HEK293 (cell line): Measurements from ENCODE around the gene HOXA6.

Experiments
- KLF16 ChIP-seq: fragments of 450-650 bp; formaldehyde crosslinking; IDR thresholded peaks from 2 replicates; pipeline ENCODE4 v1.5.1; 2017; ENCODE audit warnings: missing biosample characterization, missing genetic modification characterization
- PBX3 ChIP-seq: sonication (generic); formaldehyde crosslinking; IDR thresholded peaks from 2 replicates; pipeline ENCODE4 v1.8.1; 2022; ENCODE audit warnings: mild to moderate bottlenecking, moderate library complexity, missing genetic modification reagents
- ZNF280D ChIP-seq: fragments of 450-650 bp; formaldehyde crosslinking; IDR thresholded peaks from 2 replicates; pipeline ENCODE4 v1.5.1; 2016; ENCODE audit warnings: missing biosample characterization, missing genetic modification characterization
- ZNF324 ChIP-seq: fragments of 450-650 bp; formaldehyde crosslinking; IDR thresholded peaks from 2 replicates; pipeline ENCODE4 v1.5.1; 2016; ENCODE audit warnings: missing biosample characterization, missing genetic modification characterization
- ZNF645 ChIP-seq: fragments of 450-650 bp; formaldehyde crosslinking; IDR thresholded peaks from 2 replicates; pipeline ENCODE4; 2016; ENCODE audit warnings: missing biosample characterization, missing genetic modification characterization
- ZXDB ChIP-seq: fragments of 450-650 bp; formaldehyde crosslinking; IDR thresholded peaks from 2 replicates; pipeline ENCODE4 v1.5.1; 2016; ENCODE audit warnings: missing biosample characterization, missing genetic modification characterization
- TF ChIP-seq, protein P1 (sequence below): fragments of 450-650 bp; formaldehyde crosslinking; IDR thresholded peaks from 2 replicates; pipeline ENCODE4 v1.5.1; 2016; ENCODE audit warnings: missing biosample characterization, missing genetic modification characterization
- TF ChIP-seq, protein P2 (sequence below): fragments of 450-650 bp; formaldehyde crosslinking; IDR thresholded peaks from 2 replicates; pipeline ENCODE4 v1.5.1; 2016; ENCODE audit warnings: missing biosample characterization, missing genetic modification characterization

DNA sequence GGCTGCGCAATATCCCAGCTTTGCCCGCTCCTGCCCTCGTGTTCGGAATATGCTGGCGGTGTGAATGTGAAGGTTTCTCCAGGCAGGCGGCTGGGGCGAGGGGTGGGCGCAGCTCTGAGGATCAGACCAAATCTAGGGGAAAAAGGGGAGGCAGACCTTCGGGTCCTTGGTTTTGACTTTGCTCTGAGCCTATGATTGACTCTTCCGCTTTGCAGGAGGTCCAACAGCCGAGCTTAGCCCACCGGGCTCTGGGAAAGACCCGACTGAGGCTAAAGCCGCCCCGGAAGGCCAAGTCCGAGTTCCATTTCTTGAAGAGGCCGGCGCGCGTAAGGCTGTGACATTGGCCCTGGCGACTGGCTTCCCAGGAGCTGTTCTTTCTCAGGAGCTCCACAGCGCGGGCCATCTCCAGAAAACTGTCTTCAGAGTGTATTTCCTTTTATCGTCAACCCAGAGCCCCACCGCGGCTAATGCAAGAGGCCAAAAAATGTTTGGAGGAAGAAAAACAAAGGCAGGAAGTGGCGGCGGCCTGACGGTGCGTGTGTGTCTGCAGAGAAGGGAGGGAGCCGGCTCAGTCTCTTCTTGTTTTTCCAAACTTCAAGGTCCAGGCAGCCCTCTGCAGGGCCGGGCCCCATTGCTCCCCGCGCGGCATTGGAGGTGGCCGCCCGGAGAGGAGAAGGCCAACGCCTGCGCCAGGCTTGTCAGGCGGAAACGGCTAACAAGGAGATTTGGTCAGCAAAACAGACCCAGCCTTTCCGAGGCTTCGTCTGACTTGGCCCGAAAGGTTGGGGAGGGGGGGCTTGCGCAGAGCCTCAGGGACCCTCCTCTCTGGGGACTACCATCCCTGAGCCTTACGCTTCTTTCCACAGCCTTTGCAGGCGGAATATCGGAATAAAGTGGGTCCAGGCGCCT, 41.1 kb upstream of the HOXA6 start:
- TF ChIP-seq, protein P1, sequence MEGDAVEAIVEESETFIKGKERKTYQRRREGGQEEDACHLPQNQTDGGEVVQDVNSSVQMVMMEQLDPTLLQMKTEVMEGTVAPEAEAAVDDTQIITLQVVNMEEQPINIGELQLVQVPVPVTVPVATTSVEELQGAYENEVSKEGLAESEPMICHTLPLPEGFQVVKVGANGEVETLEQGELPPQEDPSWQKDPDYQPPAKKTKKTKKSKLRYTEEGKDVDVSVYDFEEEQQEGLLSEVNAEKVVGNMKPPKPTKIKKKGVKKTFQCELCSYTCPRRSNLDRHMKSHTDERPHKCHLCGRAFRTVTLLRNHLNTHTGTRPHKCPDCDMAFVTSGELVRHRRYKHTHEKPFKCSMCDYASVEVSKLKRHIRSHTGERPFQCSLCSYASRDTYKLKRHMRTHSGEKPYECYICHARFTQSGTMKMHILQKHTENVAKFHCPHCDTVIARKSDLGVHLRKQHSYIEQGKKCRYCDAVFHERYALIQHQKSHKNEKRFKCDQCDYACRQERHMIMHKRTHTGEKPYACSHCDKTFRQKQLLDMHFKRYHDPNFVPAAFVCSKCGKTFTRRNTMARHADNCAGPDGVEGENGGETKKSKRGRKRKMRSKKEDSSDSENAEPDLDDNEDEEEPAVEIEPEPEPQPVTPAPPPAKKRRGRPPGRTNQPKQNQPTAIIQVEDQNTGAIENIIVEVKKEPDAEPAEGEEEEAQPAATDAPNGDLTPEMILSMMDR: no peak
- TF ChIP-seq PBX3 (no peak), ZXDB (tag by site-specific recombination) (no peak), KLF16 (tag by site-specific recombination) (no peak), ZNF324 (tag by site-specific recombination) (no peak), ZNF280D (tag by site-specific recombination) (no peak), ZNF645 (tag by site-specific recombination) (no peak)
- TF ChIP-seq, protein P2, sequence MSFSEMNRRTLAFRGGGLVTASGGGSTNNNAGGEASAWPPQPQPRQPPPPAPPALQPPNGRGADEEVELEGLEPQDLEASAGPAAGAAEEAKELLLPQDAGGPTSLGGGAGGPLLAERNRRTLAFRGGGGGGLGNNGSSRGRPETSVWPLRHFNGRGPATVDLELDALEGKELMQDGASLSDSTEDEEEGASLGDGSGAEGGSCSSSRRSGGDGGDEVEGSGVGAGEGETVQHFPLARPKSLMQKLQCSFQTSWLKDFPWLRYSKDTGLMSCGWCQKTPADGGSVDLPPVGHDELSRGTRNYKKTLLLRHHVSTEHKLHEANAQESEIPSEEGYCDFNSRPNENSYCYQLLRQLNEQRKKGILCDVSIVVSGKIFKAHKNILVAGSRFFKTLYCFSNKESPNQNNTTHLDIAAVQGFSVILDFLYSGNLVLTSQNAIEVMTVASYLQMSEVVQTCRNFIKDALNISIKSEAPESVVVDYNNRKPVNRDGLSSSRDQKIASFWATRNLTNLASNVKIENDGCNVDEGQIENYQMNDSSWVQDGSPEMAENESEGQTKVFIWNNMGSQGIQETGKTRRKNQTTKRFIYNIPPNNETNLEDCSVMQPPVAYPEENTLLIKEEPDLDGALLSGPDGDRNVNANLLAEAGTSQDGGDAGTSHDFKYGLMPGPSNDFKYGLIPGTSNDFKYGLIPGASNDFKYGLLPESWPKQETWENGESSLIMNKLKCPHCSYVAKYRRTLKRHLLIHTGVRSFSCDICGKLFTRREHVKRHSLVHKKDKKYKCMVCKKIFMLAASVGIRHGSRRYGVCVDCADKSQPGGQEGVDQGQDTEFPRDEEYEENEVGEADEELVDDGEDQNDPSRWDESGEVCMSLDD: no peak
